ENCODE data around the gene B3GALT6.

Gene B3GALT6

GRCh38 chr1:1216770-1217620 is 15.0 kb upstream of the B3GALT6 start:
- no peak for DNase-seq

DNA sequence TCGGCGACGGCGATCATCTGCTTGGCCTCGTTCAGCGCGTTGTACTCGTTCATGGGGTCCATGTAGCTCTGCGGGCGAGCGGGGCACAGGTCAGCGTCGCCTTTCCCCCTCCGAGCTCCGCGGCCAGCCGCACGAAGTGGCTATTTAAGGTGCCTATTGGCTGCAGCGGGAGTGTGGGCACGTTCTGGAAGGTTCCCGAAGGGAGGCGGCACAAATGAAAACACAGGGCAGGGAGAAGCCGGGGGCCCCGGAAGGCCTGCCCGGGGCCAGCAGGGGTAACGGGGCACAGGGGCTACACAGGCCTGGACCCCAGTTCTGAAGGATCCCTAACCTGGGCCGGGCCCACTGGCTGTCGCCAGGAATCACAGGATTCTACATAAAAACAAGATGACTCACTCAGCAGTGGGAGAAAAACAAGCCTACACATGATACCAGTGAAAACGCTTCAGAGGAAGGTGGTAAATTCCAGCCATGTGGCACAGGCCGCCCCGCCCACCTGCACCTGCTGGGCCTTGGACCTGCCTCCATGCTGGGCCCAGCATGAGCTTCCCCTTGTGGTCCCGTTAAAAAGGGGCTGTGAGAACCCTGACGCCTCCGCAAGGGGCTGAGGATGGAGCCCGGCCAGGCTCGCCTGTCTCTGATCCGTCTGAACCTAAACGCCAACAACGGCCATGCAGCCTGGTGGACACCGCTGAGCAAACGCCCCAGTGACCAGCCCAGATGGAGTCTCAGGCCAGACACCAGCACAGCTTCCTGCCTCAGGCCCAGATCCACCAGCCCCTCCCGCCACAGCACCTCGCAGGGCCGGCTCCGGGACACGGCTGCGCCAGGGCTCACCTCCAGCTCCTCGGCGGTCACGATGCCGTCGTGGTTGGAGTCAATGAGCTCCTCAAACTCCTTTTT is 14.2 kb upstream of the B3GALT6 start:
- DNase-seq = no peak

- no peak for DNase-seq
Measured at GRCh38 chr1:1218524-1219200, 13.4 kb upstream of the B3GALT6 start.

GRCh38 chr1:1219341-1219740 is 12.7 kb upstream of the B3GALT6 start:
- no peak for DNase-seq

DNA sequence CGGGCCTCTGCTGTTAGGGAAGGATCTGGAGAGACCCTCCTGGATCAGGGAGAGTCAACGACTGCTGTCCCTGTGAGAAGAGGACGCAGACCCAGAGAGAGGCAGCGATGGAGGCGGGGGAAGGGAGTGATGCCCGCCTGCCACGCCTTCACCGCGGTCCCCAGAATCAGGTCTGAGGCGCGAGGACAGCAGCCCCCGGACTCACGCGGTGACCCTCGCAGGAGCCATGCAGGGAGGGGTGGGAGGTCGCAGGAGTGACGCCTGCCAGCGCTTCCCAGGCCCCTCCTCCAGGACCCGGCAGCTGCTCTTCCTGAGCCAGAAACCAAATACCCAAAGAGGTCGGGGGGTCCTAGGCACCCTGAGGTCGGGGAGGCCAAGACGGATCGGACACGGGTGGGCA is 11.8 kb upstream of the B3GALT6 start:
- DNase-seq = no peak

DNA sequence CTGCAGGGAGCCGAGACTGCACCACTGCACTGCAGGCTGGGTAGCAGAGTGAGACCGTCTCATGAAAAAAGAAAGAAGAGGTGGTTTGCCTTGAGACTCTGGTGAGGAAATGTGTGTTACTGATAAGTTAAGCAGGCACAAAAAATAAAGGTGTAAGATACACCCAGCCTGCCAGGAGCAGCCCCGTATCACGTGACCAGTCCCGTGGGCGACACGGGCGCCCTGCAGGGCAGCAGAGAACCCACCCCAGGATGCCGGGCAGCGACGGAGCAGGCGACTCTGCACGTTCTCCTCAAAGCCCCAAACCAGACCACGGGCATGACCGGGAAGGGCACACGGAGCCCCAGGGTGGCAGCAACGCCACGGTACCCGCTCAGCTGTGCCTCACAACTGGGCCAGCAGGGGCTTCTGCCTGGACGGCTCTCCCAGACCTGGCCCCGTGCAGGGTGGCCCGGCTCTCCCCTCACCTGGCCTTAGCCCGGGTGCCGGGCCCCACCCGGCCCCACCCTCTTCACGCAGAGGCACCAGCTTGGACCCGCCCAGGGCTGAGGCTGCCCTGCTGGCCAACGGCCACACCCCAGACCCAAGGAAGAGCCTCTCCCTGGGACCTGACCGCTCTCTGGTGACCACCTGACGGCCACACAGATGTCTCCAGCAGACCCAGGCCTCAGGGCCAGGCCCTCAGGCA is 10.0 kb upstream of the B3GALT6 start:
- no peak for DNase-seq

DNA sequence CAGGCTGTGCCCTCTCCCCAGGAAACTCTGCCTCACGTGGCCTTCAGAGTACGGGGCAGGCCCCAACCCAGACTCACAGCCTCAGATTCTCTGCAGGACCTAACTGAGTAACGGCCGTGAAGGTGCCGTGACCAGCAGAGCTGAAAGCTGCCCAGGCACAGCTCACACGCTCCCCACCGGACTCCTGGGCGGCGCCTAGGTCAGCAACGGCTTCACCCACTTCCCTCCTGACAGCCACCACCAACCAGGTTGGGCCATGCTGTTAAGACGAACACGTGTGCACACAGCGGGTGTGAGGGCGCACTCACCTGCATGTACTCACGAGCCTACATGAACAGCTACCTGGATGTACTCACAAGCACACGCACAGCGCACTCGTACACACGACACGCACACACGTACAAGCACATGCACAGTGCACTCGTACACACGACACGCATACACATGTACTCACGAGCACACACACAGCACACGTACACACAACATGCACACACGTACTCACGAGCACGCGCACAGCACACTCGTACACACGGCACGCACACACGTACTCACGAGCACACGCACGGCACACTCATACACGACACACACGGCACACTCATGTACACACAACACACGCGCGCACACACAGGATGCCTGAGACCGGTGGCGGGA is 9.3 kb upstream of the B3GALT6 start:
- DNase-seq = no peak

DNA sequence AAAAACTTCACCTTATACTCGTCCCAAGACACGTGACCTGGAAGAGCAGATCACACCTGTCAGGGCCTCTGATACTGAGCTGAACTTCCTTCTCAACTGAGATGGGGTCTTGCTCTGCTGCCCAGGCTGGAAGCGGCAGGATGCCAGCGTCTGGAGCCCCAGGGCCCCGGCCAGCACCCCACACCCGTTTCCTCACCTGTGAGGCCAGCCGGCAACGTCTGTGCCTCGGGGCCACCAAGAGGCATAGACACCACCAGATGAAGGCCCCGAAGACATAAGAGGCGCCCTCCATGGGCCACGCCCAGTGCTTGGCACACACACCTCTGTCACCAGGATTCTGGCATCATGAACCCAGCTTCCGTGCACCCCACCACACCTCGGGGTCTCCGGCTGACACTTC is 8.7 kb upstream of the B3GALT6 start:
- no peak for DNase-seq

- DNase-seq = no peak
Measured at GRCh38 chr1:1223891-1224290, 8.1 kb upstream of the B3GALT6 start.

GRCh38 chr1:1225238-1225845 is 6.7 kb upstream of the B3GALT6 start:
- no peak for DNase-seq

DNA sequence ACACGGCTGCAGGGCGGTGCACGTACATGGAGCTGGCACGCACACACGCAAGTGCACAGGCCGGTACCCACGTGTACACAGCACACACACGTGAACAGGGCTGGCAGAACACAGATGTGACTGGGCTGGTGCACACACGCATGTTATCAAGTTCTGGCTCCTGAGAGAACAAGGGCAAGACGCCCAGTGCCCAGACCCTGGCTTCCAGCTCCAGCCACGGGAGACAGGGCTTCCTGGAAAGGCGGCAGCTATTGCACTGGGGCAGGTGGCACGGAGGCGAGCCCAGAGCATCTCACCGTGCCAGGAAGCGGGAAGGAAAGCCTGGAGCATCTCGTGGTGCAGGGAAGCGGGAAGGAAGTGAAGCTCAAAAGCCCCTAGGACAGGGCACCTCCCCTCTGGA is 6.1 kb upstream of the B3GALT6 start:
- DNase-seq = no peak

- DNase-seq = no peak
Measured at GRCh38 chr1:1226566-1227362, 5.3 kb upstream of the B3GALT6 start.

- DNase-seq = no peak
Measured at GRCh38 chr1:1227386-1227785, 4.7 kb upstream of the B3GALT6 start.

DNA sequence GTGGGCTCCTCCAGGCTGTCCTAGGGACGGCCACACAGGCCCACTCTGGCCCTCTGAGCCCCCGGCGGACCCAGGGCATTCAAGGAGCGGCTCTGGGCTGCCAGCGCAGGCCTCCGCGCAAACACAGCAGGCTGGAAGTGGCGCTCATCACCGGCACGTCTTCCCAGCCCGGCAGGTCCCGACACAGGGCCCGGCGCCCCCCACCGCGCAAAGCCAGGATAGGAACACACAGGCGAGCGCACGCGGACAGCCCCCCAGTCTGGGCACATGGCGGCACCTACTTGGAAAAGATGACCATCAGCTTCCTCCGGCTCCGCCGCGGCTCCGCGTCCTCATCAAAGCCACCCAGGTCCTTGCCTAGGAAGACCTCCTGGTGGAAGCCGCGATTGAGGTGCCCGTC is 3.9 kb upstream of the B3GALT6 start:
- DNase-seq = no peak

GRCh38 chr1:1228596-1229321 is 3.3 kb upstream of the B3GALT6 start:
- no peak for DNase-seq

DNA sequence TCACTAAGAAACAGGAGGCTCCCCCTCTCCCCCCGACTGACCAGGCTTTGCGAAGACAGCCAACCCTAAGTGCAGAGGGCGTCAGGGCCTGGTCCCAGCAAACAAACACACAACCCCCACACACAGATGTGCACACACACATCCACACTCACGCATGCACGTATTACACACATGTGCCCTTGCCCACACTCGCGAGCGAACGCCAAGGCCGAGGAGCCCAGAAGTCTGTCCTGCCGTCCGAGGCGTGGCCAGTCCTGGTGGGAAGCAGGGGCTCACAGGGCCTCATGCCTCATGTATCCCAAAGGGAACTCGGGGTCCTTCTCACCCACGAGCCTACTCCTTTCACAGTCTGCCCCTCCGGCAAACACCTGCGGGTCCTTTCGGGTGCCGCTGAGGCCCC is 2.3 kb upstream of the B3GALT6 start:
- DNase-seq = no peak

- no peak for DNase-seq
Measured at GRCh38 chr1:1230656-1231399, 1.2 kb upstream of the B3GALT6 start.

DNA sequence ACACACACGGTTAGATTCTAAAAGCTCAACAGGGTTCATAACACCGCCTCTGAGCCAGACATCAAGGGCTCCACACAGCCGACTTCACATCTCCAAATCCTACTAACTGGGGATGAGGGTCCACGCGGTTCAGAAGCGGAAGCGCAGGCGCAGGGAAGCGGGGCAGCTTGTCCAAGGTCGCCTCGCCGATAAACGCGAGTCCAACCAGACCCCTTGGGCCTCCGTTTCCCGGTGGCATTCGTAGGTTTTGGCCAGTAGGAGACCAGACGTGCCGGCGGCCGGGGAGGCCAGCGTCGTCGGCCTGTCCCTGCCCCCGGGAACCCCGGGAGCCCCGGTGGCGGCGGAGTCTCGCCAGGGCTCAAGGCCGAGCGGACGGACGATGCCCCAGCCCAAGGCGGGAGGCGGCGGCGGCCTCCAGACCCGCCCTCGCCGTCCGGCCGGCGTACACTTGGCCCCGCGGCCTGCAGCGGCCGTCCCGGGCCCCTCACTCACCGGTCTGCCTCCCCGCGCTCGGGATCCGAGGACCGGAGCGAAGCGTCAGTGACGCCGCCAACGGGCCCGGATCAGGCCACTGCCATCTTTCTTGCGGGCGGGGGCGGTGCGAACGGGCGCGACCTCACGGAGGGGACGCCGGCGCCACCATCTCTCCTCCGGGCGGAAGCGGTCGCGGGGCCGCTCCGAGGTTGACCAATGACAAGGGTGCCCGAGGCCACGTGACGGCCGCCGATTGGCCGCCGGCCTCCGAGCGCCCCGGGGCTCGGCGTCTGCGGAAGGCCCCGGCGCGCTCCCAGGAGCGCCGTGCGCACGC is 433 bp upstream of the B3GALT6 start, which contains the start of gene SDF4:
Gene SDF4, minus strand, starts transcription at position 602 of the 808 bp plus-strand sequence. CDS start 3,229 bp downstream, outside the sequence.
- DNase-seq = peak; percentile 92

Data from NCI-H2227 treated with DMSO at 0.1 percent for 48 hours (cell line).